ENCODE results near the gene TTC9C. TPM values are rescaled to one million over a fixed set of nuclear protein-coding genes. Genes with fewer than 3 reads are reported as not detected.
A peak's percentile ranks its signal among the peaks of the same experiment; 100 is the strongest.

Gene TTC9C
- total and polyA plus RNA-seq, 2 of the 13 experiments (the other 11 are each of a cell fraction or from before 2014, with no cell fraction given) = 28.0 to 36.4 TPM

DNA sequence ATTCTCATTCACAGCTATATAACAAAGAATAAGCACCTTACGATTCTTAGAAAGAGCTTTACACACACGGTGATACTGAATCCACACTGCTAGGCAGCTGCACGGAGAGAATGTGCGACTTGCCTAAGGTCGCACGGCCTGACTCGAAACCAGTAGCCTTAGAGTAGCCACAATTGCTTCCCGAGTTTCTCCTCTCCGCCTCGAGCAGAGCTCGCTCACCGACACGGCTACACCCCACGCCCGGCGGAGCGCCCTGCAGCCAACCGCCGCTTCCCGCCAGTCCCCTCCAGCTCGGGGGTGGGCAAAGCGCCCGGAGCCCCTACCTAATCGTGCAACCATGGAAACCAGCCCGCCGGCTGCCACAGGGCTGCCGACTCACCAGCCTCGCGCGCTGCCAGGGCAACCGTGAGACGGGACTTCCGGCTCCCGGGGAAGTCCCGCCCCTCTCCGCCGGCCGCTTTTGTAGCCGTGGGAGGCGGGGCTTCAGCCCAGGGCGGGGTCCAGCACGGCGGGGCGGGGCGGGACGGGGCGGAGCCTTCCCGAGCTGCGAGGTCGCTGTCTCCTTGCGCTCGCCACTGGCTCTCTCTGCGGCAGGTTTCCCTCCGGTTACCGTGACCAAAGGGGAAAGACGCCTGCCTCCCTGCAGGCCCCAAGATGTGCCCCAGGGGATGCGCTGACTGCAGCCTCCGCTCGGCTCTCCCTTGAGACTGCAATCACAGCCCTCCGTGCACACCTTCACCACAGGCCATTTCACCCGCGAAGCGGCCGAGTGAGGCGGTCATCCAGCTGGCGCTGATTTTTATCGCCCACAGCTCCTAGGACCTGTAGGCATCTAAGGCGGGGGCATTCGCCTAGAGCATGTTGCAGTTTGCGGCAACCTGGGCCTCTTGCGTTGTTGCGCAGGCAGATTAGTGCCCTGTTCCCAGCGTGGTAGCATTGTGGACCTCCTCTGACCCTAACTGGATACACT is 22.1 kb upstream of the TTC9C start (continued):
- TF ChIP-seq NKX3-1 (CRISPR knock-in tag; IDR thresholded peaks at IDR 0.05) = 0 out of 2 replicates have a peak, but pooled peaks have one; percentile 21
- no peak; the same call in 1 of the 2 replicates for TF ChIP-seq ZNF598 (CRISPR knock-in tag; IDR thresholded peaks at IDR 0.05; ENCODE audit: borderline replicate concordance)
- TF ChIP-seq ZNF615 (CRISPR knock-in tag; IDR thresholded peaks at IDR 0.05; ENCODE audit: borderline replicate concordance) = no peak
- TF ChIP-seq FOXO1 (CRISPR knock-in tag; IDR thresholded peaks at IDR 0.05) = no peak
- TF ChIP-seq MLX (CRISPR knock-in tag; IDR thresholded peaks at IDR 0.05) = no peak
- 0 out of 2 replicates have a peak, but pooled peaks have one; percentile 55 for TF ChIP-seq ZNF792 (CRISPR knock-in tag; IDR thresholded peaks at IDR 0.05)
- TF ChIP-seq CBX5 (CRISPR knock-in tag; IDR thresholded peaks at IDR 0.05; ENCODE audit: borderline replicate concordance) = peak; percentile 26; the same call in 1 of the 2 replicates
- TF ChIP-seq, protein P1, sequence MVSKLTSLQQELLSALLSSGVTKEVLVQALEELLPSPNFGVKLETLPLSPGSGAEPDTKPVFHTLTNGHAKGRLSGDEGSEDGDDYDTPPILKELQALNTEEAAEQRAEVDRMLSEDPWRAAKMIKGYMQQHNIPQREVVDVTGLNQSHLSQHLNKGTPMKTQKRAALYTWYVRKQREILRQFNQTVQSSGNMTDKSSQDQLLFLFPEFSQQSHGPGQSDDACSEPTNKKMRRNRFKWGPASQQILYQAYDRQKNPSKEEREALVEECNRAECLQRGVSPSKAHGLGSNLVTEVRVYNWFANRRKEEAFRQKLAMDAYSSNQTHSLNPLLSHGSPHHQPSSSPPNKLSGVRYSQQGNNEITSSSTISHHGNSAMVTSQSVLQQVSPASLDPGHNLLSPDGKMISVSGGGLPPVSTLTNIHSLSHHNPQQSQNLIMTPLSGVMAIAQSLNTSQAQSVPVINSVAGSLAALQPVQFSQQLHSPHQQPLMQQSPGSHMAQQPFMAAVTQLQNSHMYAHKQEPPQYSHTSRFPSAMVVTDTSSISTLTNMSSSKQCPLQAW (CRISPR knock-in tag; IDR thresholded peaks at IDR 0.05) = peak; percentile 82
- TF ChIP-seq FLYWCH1 (CRISPR knock-in tag; IDR thresholded peaks at IDR 0.05) = no peak
- TF ChIP-seq FOXK1 (CRISPR knock-in tag; IDR thresholded peaks at IDR 0.05; ENCODE audit: borderline replicate concordance, low read depth) = no peak
- TF ChIP-seq GABPA (IDR thresholded peaks at IDR 0.05; ENCODE audit: low read depth, low read length) = peak; percentile 83
- TF ChIP-seq GABPA (CRISPR knock-in tag; IDR thresholded peaks at IDR 0.05; ENCODE audit: low read depth) = peak; percentile 88
- no peak for TF ChIP-seq MBD4 (IDR thresholded peaks at IDR 0.05; ENCODE audit: borderline replicate concordance, low read length)
- TF ChIP-seq ZUFSP (CRISPR knock-in tag; IDR thresholded peaks at IDR 0.05; ENCODE audit: borderline replicate concordance) = no peak
- TF ChIP-seq ZNF143 (CRISPR knock-in tag; IDR thresholded peaks at IDR 0.05) = no peak
- no peak for TF ChIP-seq ZNF704 (CRISPR knock-in tag; IDR thresholded peaks at IDR 0.05; ENCODE audit: borderline replicate concordance)
- peak; percentile 34; the same call in 1 of the 2 replicates for TF ChIP-seq ZBTB2 (CRISPR knock-in tag; IDR thresholded peaks at IDR 0.05; ENCODE audit: low read depth)
- TF ChIP-seq THYN1 (CRISPR knock-in tag; IDR thresholded peaks at IDR 0.05; ENCODE audit: borderline replicate concordance, low read depth) = no peak
- no peak for TF ChIP-seq RARG (CRISPR knock-in tag; IDR thresholded peaks at IDR 0.05; ENCODE audit: low read depth)
- TF ChIP-seq PPARG (CRISPR knock-in tag; conservative IDR thresholded peaks at IDR 0.05) = no peak
- TF ChIP-seq ZNF775 (CRISPR knock-in tag; IDR thresholded peaks at IDR 0.05; ENCODE audit: borderline replicate concordance) = no peak
- peak; percentile 82 for TF ChIP-seq POLR2G (IDR thresholded peaks at IDR 0.05; ENCODE audit: low read depth, low read length)
- no peak for TF ChIP-seq ZSCAN22 (CRISPR knock-in tag; IDR thresholded peaks at IDR 0.05)
